Left kidney (tissue), 2 donors: Measurements from ENCODE around the gene PKNOX1. TPM values are rescaled to one million over a fixed set of nuclear protein-coding genes. Genes with fewer than 3 reads are reported as not detected.
A peak's percentile ranks its signal among the peaks of the same experiment; 100 is the strongest.
"Not testable (repeated sequence)": the region's sequence is repeated elsewhere in the genome, so short reads cannot be mapped to it uniquely, and the experiment has no call there.

Source experiments
- DNase-seq: peaks from one replicate; pipeline ENCODE4 v3.0.0-alpha.2; 2013
- polyA plus RNA-seq: library from polyadenylated mRNA; unstranded; fragments of 120-200 nt; gene quantifications from one replicate; pipeline ENCODE4 v1.2.1, GENCODE V29; 2013; ENCODE audit not compliant: insufficient read length

Gene PKNOX1
- polyA plus RNA-seq, 1 donor, result 31.6 TPM

GRCh38 chr21:42942244-42942643, 32.1 kb upstream of the PKNOX1 start:
- no peak for DNase-seq

- DNase-seq, result not testable (repeated sequence)
Observed at GRCh38 chr21:42949094-42949755, 25.1 kb upstream of the PKNOX1 start.

DNA sequence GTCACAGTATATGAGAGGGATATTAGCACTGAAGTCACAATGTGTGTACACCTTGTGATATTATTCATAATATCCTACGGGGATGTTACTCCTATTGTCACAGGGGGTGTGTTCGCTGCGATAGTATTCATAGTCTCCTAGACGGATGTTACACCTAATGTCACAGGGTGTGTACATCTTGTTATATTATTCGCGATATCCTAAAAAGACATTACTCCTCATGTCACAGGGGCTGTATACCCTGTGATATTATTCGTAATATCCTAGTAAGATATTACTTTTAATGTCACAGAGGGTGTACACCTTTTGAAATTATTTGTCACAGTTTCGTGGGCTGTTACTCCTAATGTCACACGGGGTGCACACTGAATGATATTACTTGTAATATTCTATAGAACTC, 23.2 kb upstream of the PKNOX1 start:
- DNase-seq, result not testable (repeated sequence)

- no peak for DNase-seq
Observed at GRCh38 chr21:42956824-42957630, 17.3 kb upstream of the PKNOX1 start.

- not testable (repeated sequence) for DNase-seq
Observed at GRCh38 chr21:42958122-42958521, 16.2 kb upstream of the PKNOX1 start.

- no peak for DNase-seq
Observed at GRCh38 chr21:42959728-42960127, 14.6 kb upstream of the PKNOX1 start.

- no peak for DNase-seq
Observed at GRCh38 chr21:42962380-42963007, 11.9 kb upstream of the PKNOX1 start.

DNA sequence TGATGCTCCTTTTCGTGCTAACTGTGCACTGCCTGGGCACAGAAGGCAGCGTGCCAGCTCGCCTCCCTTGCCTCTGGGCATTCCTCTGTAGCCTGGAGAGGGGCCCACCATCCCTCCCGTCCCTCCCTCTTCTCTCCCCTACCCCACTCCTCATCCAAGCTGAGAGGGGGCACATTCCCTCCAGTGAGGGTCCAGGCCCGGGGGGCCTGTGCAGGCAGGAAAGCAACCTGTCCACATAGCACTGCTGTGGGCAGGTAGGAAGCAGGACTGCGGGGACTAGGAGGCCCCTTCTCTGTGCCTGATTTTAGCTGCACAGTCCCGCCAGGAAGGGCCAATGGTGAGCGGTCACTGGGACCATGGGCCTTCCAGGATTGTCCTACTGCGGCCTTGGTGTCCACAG, 10.3 kb upstream of the PKNOX1 start:
- no peak for DNase-seq

DNA sequence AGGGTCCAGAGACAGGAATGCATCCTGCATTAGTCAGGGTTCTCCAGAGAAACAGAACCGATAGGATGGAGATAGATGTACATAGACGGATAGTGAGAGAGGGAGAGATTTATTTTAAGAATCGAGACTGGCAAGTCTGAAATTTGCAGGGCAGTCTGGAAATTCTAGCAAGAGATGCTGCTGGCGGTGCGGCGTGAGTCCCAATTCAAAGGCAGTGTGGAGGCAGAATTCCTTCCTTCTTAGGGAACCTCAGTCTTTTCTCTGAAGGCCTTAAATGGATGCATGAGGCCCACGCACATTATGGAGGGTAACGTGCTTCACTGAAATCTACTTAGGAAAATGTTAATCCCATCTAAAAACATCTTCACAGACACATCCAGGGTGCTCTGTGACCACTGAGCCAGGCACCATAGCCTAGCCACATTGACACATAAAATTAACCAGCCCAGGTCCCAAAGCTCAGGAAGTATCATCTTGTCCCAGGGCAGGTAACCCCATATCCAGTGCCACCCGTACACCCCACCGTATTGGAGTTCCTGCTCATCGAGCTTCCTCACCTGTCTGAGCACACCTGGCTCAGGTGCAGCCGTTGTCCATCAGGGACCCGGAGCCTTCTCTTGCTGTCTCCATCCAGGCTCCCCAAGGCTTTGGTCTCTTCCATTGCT, 9.7 kb upstream of the PKNOX1 start:
- DNase-seq, result no peak

- no peak for DNase-seq
Observed at GRCh38 chr21:42965211-42965560, 9.2 kb upstream of the PKNOX1 start.

- not testable (repeated sequence) for DNase-seq
Observed at GRCh38 chr21:42967616-42968015, 6.7 kb upstream of the PKNOX1 start.

GRCh38 chr21:42969193-42969600, 5.2 kb upstream of the PKNOX1 start:
- DNase-seq, result no peak

- no peak for DNase-seq
Observed at GRCh38 chr21:42970946-42971653, 3.3 kb upstream of the PKNOX1 start.

GRCh38 chr21:42971897-42972275, 2.5 kb upstream of the PKNOX1 start:
- DNase-seq, result no peak

GRCh38 chr21:42973309-42973990, 912 bp upstream of the PKNOX1 start:
- DNase-seq, result no peak

- DNase-seq, result peak; percentile 53
Observed at GRCh38 chr21:42974832-42975820, 764 bp downstream of the PKNOX1 start.

DNA sequence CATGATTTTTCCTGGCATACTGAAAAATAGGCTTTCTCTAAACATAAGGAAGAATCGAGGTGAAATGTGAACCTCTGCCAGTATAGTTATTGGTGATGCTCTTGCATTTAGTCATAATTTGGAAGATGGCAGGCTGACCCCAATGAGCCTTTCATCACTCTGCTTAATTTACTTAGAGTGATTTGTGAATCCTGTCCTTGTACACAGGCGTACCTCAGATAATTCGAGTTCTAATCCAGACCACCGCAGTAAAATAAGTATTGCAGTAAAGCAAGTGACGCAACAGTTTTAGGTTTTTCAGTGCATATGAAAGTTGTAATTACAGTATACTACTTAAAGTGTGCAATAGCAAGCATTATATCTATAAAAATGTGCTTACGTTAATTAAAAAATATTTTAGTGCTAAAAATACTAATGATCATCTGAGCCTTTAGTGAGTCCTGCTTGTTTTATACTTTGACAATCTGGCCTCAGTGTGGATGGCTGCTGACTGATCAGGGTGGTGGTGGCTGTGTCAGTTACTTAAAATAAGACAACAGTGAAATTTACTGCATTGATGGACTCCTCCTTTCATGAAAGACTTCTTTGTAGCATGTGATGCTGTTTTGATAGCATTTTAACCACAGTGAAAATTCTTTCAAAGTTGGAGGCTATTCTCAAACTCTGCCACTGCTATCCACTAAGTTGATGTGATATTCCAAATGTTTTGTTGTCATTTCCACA, 1.7 kb downstream of the PKNOX1 start:
- no peak for DNase-seq

- DNase-seq, result no peak
Observed at GRCh38 chr21:42980312-42981213, 6.2 kb downstream of the PKNOX1 start.

- DNase-seq, result no peak
Observed at GRCh38 chr21:42981214-42981523, 6.8 kb downstream of the PKNOX1 start.
